Measurements from ENCODE around the gene NEMP2. TPM values are rescaled to one million over a fixed set of nuclear protein-coding genes. Genes with fewer than 3 reads are reported as not detected.

Gene NEMP2
- total and polyA plus RNA-seq, 2 experiments from 2014 or later = 3.2 to 9.9 TPM

GRCh38 chr2:190458352-190459107 lies 76.0 kb downstream of the NEMP2 start:
- no peak overlapping the region for H3K27ac ChIP-seq
- TF ChIP-seq CTCF (IDR thresholded peaks at IDR 0.05; ENCODE audit: poor library complexity) (no peak), EZH2 (IDR thresholded peaks at IDR 0.05; ENCODE audit: borderline replicate concordance) (no peak), EZH2phosphoT487 (IDR thresholded peaks at IDR 0.05; ENCODE audit: low read depth, severe bottlenecking, unreplicated experiment) (no peak)
- no peak overlapping the region for H3K4me2 ChIP-seq
- 93% methylated on average over 8 of the region's 8 CpGs for WGBS (ENCODE audit: low lambda C conversion rate, missing lambda C conversion rate)
- no peak overlapping the region for H2AFZ ChIP-seq
- no peaks in the 10 kb centered on the region for H3K9me2 ChIP-seq (replicated peaks; ENCODE audit: insufficient read depth)
- no peaks in the 10 kb centered on the region for H3K27me3 ChIP-seq
- H3K79me2 ChIP-seq = no peaks in the 10 kb centered on the region
- H3K4me1 ChIP-seq (ENCODE audit: insufficient read depth) = no peaks in the 10 kb centered on the region
- H3K9me3 ChIP-seq (ENCODE audit: low read depth) = no peaks in the 10 kb centered on the region
- no peak for DNase-seq (ENCODE audit: low spot score)
- no peak overlapping the region for H3K4me3 ChIP-seq
- H4K20me1 ChIP-seq (ENCODE audit: insufficient read depth, poor library complexity, severe bottlenecking) = no peaks in the 10 kb centered on the region
- H3K36me3 ChIP-seq (replicated peaks; ENCODE audit: insufficient read depth, low read depth) = no peaks in the 10 kb centered on the region

GRCh38 chr2:190457256-190457655 lies 77.3 kb downstream of the NEMP2 start:
- Histone ChIP-seq H3K4me2 (no peak overlapping the region), H3K27ac (no peak overlapping the region), H3K4me3 (no peak overlapping the region), H3K36me3 (replicated peaks; ENCODE audit: insufficient read depth, low read depth) (no peaks in the 10 kb centered on the region), H4K20me1 (ENCODE audit: insufficient read depth, poor library complexity, severe bottlenecking) (no peaks in the 10 kb centered on the region), H3K27me3 (no peaks in the 10 kb centered on the region), H3K9me2 (replicated peaks; ENCODE audit: insufficient read depth) (no peaks in the 10 kb centered on the region), H3K79me2 (no peaks in the 10 kb centered on the region), H3K9me3 (ENCODE audit: low read depth) (no peaks in the 10 kb centered on the region), H3K4me1 (ENCODE audit: insufficient read depth) (no peaks in the 10 kb centered on the region), H2AFZ (no peak overlapping the region)
- WGBS (ENCODE audit: low lambda C conversion rate, missing lambda C conversion rate) = 92% methylated on average over 2 of the region's 2 CpGs
- TF ChIP-seq EZH2phosphoT487 (IDR thresholded peaks at IDR 0.05; ENCODE audit: low read depth, severe bottlenecking, unreplicated experiment) = no peak
- TF ChIP-seq CTCF (IDR thresholded peaks at IDR 0.05; ENCODE audit: poor library complexity) = no peak
- TF ChIP-seq EZH2 (IDR thresholded peaks at IDR 0.05; ENCODE audit: borderline replicate concordance) = no peak
- no peak for DNase-seq (ENCODE audit: low spot score)

GRCh38 chr2:190456833-190457232 lies 77.7 kb downstream of the NEMP2 start:
- Histone ChIP-seq H3K36me3 (replicated peaks; ENCODE audit: insufficient read depth, low read depth) (no peaks in the 10 kb centered on the region), H3K27me3 (no peaks in the 10 kb centered on the region), H3K4me2 (no peak overlapping the region), H3K9me3 (ENCODE audit: low read depth) (no peaks in the 10 kb centered on the region), H3K79me2 (no peaks in the 10 kb centered on the region), H3K27ac (no peak overlapping the region), H3K4me1 (ENCODE audit: insufficient read depth) (no peaks in the 10 kb centered on the region), H2AFZ (no peak overlapping the region), H4K20me1 (ENCODE audit: insufficient read depth, poor library complexity, severe bottlenecking) (no peaks in the 10 kb centered on the region), H3K9me2 (replicated peaks; ENCODE audit: insufficient read depth) (no peaks in the 10 kb centered on the region), H3K4me3 (no peak overlapping the region)
- TF ChIP-seq EZH2 (IDR thresholded peaks at IDR 0.05; ENCODE audit: borderline replicate concordance) (no peak), EZH2phosphoT487 (IDR thresholded peaks at IDR 0.05; ENCODE audit: low read depth, severe bottlenecking, unreplicated experiment) (no peak), CTCF (IDR thresholded peaks at IDR 0.05; ENCODE audit: poor library complexity) (no peak)
- 94% methylated on average over 7 of the region's 7 CpGs for WGBS (ENCODE audit: low lambda C conversion rate, missing lambda C conversion rate)
- no peak for DNase-seq (ENCODE audit: low spot score)
